HEK293T (cell line): ENCODE measurements around the gene PRR36.

ENCODE experiments used
- CTCF ChIA-PET: fragments of 350-600 bp; formaldehyde crosslinking; extraction: SDS; loops from one replicate; lab custom pipeline; 2021; ENCODE audit warnings: antibody characterized with exemption, inconsistent platforms; lab: Yijun Ruan, JAX
- POLR2A ChIA-PET: fragments of 350-600 bp; formaldehyde crosslinking; extraction: SDS; loops from one replicate; lab custom pipeline; 2020; ENCODE audit warnings: antibody characterized with exemption, inconsistent platforms; lab: Yijun Ruan, JAX
- DNase-seq: peaks from one replicate; pipeline ENCODE4 v3.0.0; 2012; ENCODE audit warnings: mixed read lengths; ENCODE audit errors: extremely low spot score
- ARNT ChIP-seq: fragments of 450-650 bp; IDR thresholded peaks from 2 replicates; pipeline ENCODE4 v1.6.1; 2017; ENCODE audit warnings: mild to moderate bottlenecking
- BHLHE40 ChIP-seq: fragments of 450-650 bp; IDR thresholded peaks from 2 replicates; pipeline ENCODE4 v1.6.1; 2016; ENCODE audit warnings: mild to moderate bottlenecking, moderate library complexity, borderline replicate concordance
- CTBP1 ChIP-seq: fragments of 450-650 bp; IDR thresholded peaks from 2 replicates; pipeline ENCODE4 v1.6.1; 2016; ENCODE audit warnings: borderline replicate concordance
- ELF4 ChIP-seq: fragments of 450-650 bp; IDR thresholded peaks from 2 replicates; pipeline ENCODE4 v1.6.1; 2017; ENCODE audit warnings: antibody characterized with exemption
- FOXA1 ChIP-seq: fragments of 450-650 bp; IDR thresholded peaks from 2 replicates; pipeline ENCODE4 v1.6.1; 2016; ENCODE audit warnings: mild to moderate bottlenecking
- FOXK2 ChIP-seq: fragments of 450-650 bp; IDR thresholded peaks from 2 replicates; pipeline ENCODE4 v1.6.1; 2016; ENCODE audit warnings: mild to moderate bottlenecking
- FOXM1 ChIP-seq: fragments of 450-650 bp; IDR thresholded peaks from 2 replicates; pipeline ENCODE4 v1.6.1; 2017; ENCODE audit warnings: mild to moderate bottlenecking, borderline replicate concordance
- HDGF ChIP-seq: fragments of 450-650 bp; IDR thresholded peaks from 2 replicates; pipeline ENCODE4 v1.6.1; 2017; ENCODE audit warnings: antibody characterized with exemption, borderline replicate concordance
- L3MBTL2 ChIP-seq: fragments of 450-650 bp; conservative IDR thresholded peaks from 2 replicates; pipeline ENCODE4 v1.6.1; 2016; ENCODE audit warnings: mild to moderate bottlenecking
- LEF1 ChIP-seq: fragments of 450-650 bp; IDR thresholded peaks from 2 replicates; pipeline ENCODE4 v1.6.1; 2017; ENCODE audit warnings: mild to moderate bottlenecking, borderline replicate concordance
- NFRKB ChIP-seq: fragments of 450-650 bp; IDR thresholded peaks from 2 replicates; pipeline ENCODE4 v1.6.1; 2016; ENCODE audit warnings: mild to moderate bottlenecking, moderate library complexity
- PKNOX1 ChIP-seq: fragments of 450-650 bp; IDR thresholded peaks from 2 replicates; pipeline ENCODE4 v1.6.1; 2016
- SP1 ChIP-seq: fragments of 450-650 bp; IDR thresholded peaks from 2 replicates; pipeline ENCODE4 v1.6.1; 2017
- SUZ12 ChIP-seq: fragments of 450-650 bp; IDR thresholded peaks from 2 replicates; pipeline ENCODE4 v1.6.1; 2016; ENCODE audit warnings: mild to moderate bottlenecking
- TARDBP ChIP-seq: fragments of 450-650 bp; IDR thresholded peaks from 2 replicates; pipeline ENCODE4 v1.6.1; 2016
- ZNF384 ChIP-seq: fragments of 450-650 bp; IDR thresholded peaks from 2 replicates; pipeline ENCODE4 v1.6.1; 2016

Gene PRR36

GRCh38 chr19:7865262-7865911 lies 8.8 kb downstream of the PRR36 start:
- TF ChIP-seq FOXM1 (no peak), NFRKB (no peak), SP1 (no peak), ELF4 (no peak), CTBP1 (no peak), PKNOX1 (no peak), ARNT (no peak), SUZ12 (no peak), L3MBTL2 (no peak), ZNF384 (no peak), BHLHE40 (no peak), FOXA1 (no peak), FOXK2 (no peak), HDGF (no peak), LEF1 (no peak), TARDBP (no peak)
- ChIA-PET CTCF (no interaction called here), POLR2A (interaction anchor here (0.9 to 1.2 kb wide), 2 partner anchors 38 kb away, joined by 3 read pairs; partner anchors contain the start of gene MAP2K7)
- DNase-seq, result no peak

- no peak for DNase-seq
- ChIA-PET POLR2A (interaction anchor here (1.2 kb wide), 1 partner anchor 39 kb away, joined by 3 read pairs; the partner anchor contains the start of gene MAP2K7), CTCF (no interaction called here)
- TF ChIP-seq BHLHE40, result no peak
- TF ChIP-seq NFRKB, result no peak
- no peak for TF ChIP-seq ARNT
- TF ChIP-seq SP1, result no peak
- no peak for TF ChIP-seq TARDBP
- no peak for TF ChIP-seq CTBP1
- TF ChIP-seq SUZ12, result no peak
- no peak for TF ChIP-seq ELF4
- TF ChIP-seq LEF1, result no peak
- TF ChIP-seq L3MBTL2, result no peak
- TF ChIP-seq FOXA1, result no peak
- TF ChIP-seq FOXM1, result no peak
- no peak for TF ChIP-seq PKNOX1
Measured at GRCh38 chr19:7864690-7865074, 9.5 kb downstream of the PRR36 start.

GRCh38 chr19:7863971-7864689 lies 10.1 kb downstream of the PRR36 start:
- POLR2A ChIA-PET, result interaction anchor here (1.2 kb wide), 1 partner anchor 39 kb away, joined by 3 read pairs; the partner anchor contains the start of gene MAP2K7
- CTCF ChIA-PET, result no interaction called here

GRCh38 chr19:7863157-7863970 lies 10.8 kb downstream of the PRR36 start:
- POLR2A ChIA-PET, result interaction anchor here (1.0 kb wide), 1 partner anchor 11 kb away, joined by 4 read pairs; no protein-coding TSS in a partner anchor
- no peak for DNase-seq
- TF ChIP-seq ARNT, result no peak
- TF ChIP-seq NFRKB, result no peak
- no peak for TF ChIP-seq HDGF
- TF ChIP-seq L3MBTL2, result no peak
- TF ChIP-seq TARDBP, result no peak
- CTCF ChIA-PET, result no interaction called here

More at GRCh38 chr19:7863971-7864689, 10.1 kb downstream of the PRR36 start:
- DNase-seq, result no peak
- TF ChIP-seq FOXM1 (no peak), PKNOX1 (no peak), NFRKB (no peak), SUZ12 (no peak)

GRCh38 chr19:7862413-7862951 lies 11.7 kb downstream of the PRR36 start:
- no peak for TF ChIP-seq FOXA1
- no peak for TF ChIP-seq NFRKB
- TF ChIP-seq BHLHE40, result no peak
- TF ChIP-seq L3MBTL2, result no peak
- no peak for TF ChIP-seq LEF1
- TF ChIP-seq ELF4, result no peak
- TF ChIP-seq FOXK2, result no peak
- no peak for TF ChIP-seq SUZ12
- DNase-seq, result peak; percentile 52
- CTCF ChIA-PET, result no interaction called here
- POLR2A ChIA-PET, result interaction anchor here (1.0 kb wide), 1 partner anchor 10 kb away, joined by 4 read pairs; no protein-coding TSS in a partner anchor
